GM21576 (cell line): ENCODE measurements around the gene NBPF12.
"Not testable (repeated sequence)": the region's sequence is repeated elsewhere in the genome, so short reads cannot be mapped to it uniquely, and the experiment has no call there.

Source experiments
- ATAC-seq: cut with Tn5 transposase; IDR thresholded peaks from one replicate; pipeline ENCODE4 v1.9.1; 2021; ENCODE audit warnings: mild to moderate bottlenecking, moderate library complexity; ENCODE audit not compliant: unreplicated experiment

Gene NBPF12

GRCh38 chr1:146938242-146938902, at the start of gene NBPF12:
Gene NBPF12, plus strand, starts transcription at chr1:146938324. Its CDS starts 21,820 bp downstream, at chr1:146960144.
- ATAC-seq: peak; percentile 75

GRCh38 chr1:146891355-146891754, 46.8 kb upstream of the NBPF12 start:
- ATAC-seq: not testable (repeated sequence)

- ATAC-seq: not testable (repeated sequence)
Measured at GRCh38 chr1:146892331-146892730, 45.8 kb upstream of the NBPF12 start.

GRCh38 chr1:146907565-146908261, 30.4 kb upstream of the NBPF12 start:
- not testable (repeated sequence) for ATAC-seq

GRCh38 chr1:146912975-146913374, 25.1 kb upstream of the NBPF12 start:
- ATAC-seq: not testable (repeated sequence)

GRCh38 chr1:146920811-146921210, 17.3 kb upstream of the NBPF12 start:
- ATAC-seq: not testable (repeated sequence)

- ATAC-seq: not testable (repeated sequence)
Measured at GRCh38 chr1:146922614-146923013, 15.5 kb upstream of the NBPF12 start.

- not testable (repeated sequence) for ATAC-seq
Measured at GRCh38 chr1:146924106-146924505, 14.0 kb upstream of the NBPF12 start.

GRCh38 chr1:146926413-146926812, 11.7 kb upstream of the NBPF12 start:
- not testable (repeated sequence) for ATAC-seq

- ATAC-seq: not testable (repeated sequence)
Measured at GRCh38 chr1:146930225-146930624, 7.9 kb upstream of the NBPF12 start.

- ATAC-seq: peak; percentile 37
Measured at GRCh38 chr1:146934390-146935223, 3.5 kb upstream of the NBPF12 start.

- ATAC-seq: not testable (repeated sequence)
Measured at GRCh38 chr1:146937462-146937861, 662 bp upstream of the NBPF12 start.

- ATAC-seq: peak; percentile 26
Measured at GRCh38 chr1:146938927-146939786, 1.0 kb downstream of the NBPF12 start.

- ATAC-seq: not testable (repeated sequence)
Measured at GRCh38 chr1:146940293-146940692, 2.2 kb downstream of the NBPF12 start.

- not testable (repeated sequence) for ATAC-seq
Measured at GRCh38 chr1:146943342-146943886, 5.3 kb downstream of the NBPF12 start.

- ATAC-seq: not testable (repeated sequence)
Measured at GRCh38 chr1:146948127-146948526, 10.0 kb downstream of the NBPF12 start.

- ATAC-seq: not testable (repeated sequence)
Measured at GRCh38 chr1:146964340-146964739, 26.2 kb downstream of the NBPF12 start.

- ATAC-seq: not testable (repeated sequence)
Measured at GRCh38 chr1:146966351-146966750, 28.2 kb downstream of the NBPF12 start.

GRCh38 chr1:146970656-146971055, 32.5 kb downstream of the NBPF12 start:
- ATAC-seq: not testable (repeated sequence)

- ATAC-seq: not testable (repeated sequence)
Measured at GRCh38 chr1:146972681-146973080, 34.6 kb downstream of the NBPF12 start.
